GM12878 (cell line): ENCODE measurements around the gene AQP3. TPM values are rescaled to one million over a fixed set of nuclear protein-coding genes. Genes with fewer than 3 reads are reported as not detected.

Experiments used
- ATAC-seq: fragments of 200-7000 bp; cut with Tn5 transposase; 3 replicates; pipeline ENCODE4 v1.9.1; 2020; ENCODE audit warnings: mild to moderate bottlenecking, moderate library complexity
- BruUV-seq: library from RNA; stranded (reverse); fragments of 400-500 nt; replicated peaks from 2 replicates; lab custom pipeline; 2021; lab: Mats Ljungman, UMichigan
- CTCF ChIA-PET: fragments of 300-600 bp; sonication (Branson Sonifier 250); formaldehyde crosslinking; extraction: SDS; loops from one replicate; lab custom pipeline; 2021; ENCODE audit warnings: inconsistent platforms; lab: Yijun Ruan, JAX
- POLR2A ChIA-PET: fragments of 350-600 bp; formaldehyde crosslinking; extraction: SDS; loops from one replicate; lab custom pipeline; 2021; ENCODE audit warnings: inconsistent platforms; lab: Charles Lee
- RAD21 ChIA-PET: fragments of 300-600 bp; sonication (Branson Sonifier 250); formaldehyde crosslinking; loops from one replicate; lab custom pipeline; 2023; ENCODE audit warnings: antibody characterized with exemption; ENCODE audit not compliant: unreplicated experiment; lab: Charles Lee
- SMC1A ChIA-PET: fragments of 300-600 bp; sonication (Branson Sonifier 250); formaldehyde crosslinking; loops from one replicate; lab custom pipeline; 2023; ENCODE audit not compliant: unreplicated experiment, uncharacterized antibody; lab: Charles Lee
- DNase-seq: peaks from one replicate; pipeline ENCODE4 v3.0.0-alpha.2; 2011; ENCODE audit warnings: low read depth, low spot score
- FAIRE-seq: peaks from 3 replicates; lab custom pipeline; 2011; peaks lifted over from hg19 to GRCh38; lab: Jason Lieb, UNC
- H2AFZ ChIP-seq: 2 replicates; pipeline ENCODE4 v1.6.0; 2011; ENCODE audit warnings: low read depth, low read length, control low read depth; ENCODE audit not compliant: control insufficient read depth
- H3K27ac ChIP-seq: 2 replicates; pipeline ENCODE4 v1.5.1; 2011; ENCODE audit warnings: control low read depth; ENCODE audit not compliant: control insufficient read depth, insufficient read depth
- H3K27me3 ChIP-seq, 2 experiments: replicated peaks in 1 of 2; 2 replicates each; pipeline versions ENCODE4 v1.6.0 to v1.6.1; 2011; ENCODE audit warnings: low read length in 1 of 2; ENCODE audit not compliant: control insufficient read depth in 2 of 2, insufficient read depth in 2 of 2
- H3K36me3 ChIP-seq, 2 experiments: 2 replicates each; pipeline ENCODE4 v1.5.1; 2011; ENCODE audit warnings: low read length in 1 of 2; ENCODE audit not compliant: control insufficient read depth in 2 of 2, insufficient read depth in 2 of 2
- H3K4me1 ChIP-seq: 2 replicates; pipeline ENCODE4 v1.6.1; 2011; ENCODE audit warnings: mild to moderate bottlenecking, low read length, moderate library complexity, mixed read lengths; ENCODE audit not compliant: control insufficient read depth, insufficient read depth
- H3K4me2 ChIP-seq: 2 replicates; pipeline ENCODE4 v1.6.0; 2011; ENCODE audit warnings: control low read depth; ENCODE audit not compliant: control insufficient read depth, insufficient read depth
- H3K4me3 ChIP-seq: fragments of 200-600 bp; sonication (generic); 2 replicates; pipeline ENCODE4 v1.5.1; 2016
- H3K79me2 ChIP-seq: 2 replicates; pipeline ENCODE4 v1.6.0; 2011; ENCODE audit warnings: low read length; ENCODE audit not compliant: control insufficient read depth, insufficient read depth
- H3K9ac ChIP-seq: 2 replicates; pipeline ENCODE4 v1.8.0; 2011; ENCODE audit warnings: low read length, control low read depth, mixed read lengths; ENCODE audit not compliant: control insufficient read depth, insufficient read depth
- H3K9me3 ChIP-seq: replicated peaks from 3 replicates; pipeline ENCODE4 v1.5.1; 2011; ENCODE audit warnings: mild to moderate bottlenecking, low read length; ENCODE audit not compliant: control insufficient read depth, insufficient read depth
- H4K20me1 ChIP-seq: 2 replicates; pipeline ENCODE4 v1.6.0; 2011; ENCODE audit not compliant: control insufficient read depth, insufficient read depth
- BACH1 ChIP-seq: fragments of 450-650 bp; IDR thresholded peaks from 2 replicates; pipeline ENCODE4 v1.6.1; 2017; ENCODE audit warnings: mild to moderate bottlenecking, borderline replicate concordance
- BCL3 ChIP-seq: IDR thresholded peaks from 2 replicates; pipeline ENCODE4 v1.6.1; 2011; ENCODE audit warnings: borderline replicate concordance, low read depth, mild to moderate bottlenecking, moderate library complexity, low read length; ENCODE audit not compliant: insufficient read depth, poor library complexity, severe bottlenecking
- ELK1 ChIP-seq: IDR thresholded peaks from 2 replicates; pipeline ENCODE4 v1.6.1; 2012; ENCODE audit warnings: low read depth, low read length, improper control_type of control experiment
- HDAC2 ChIP-seq: fragments of 200-600 bp; sonication (generic); IDR thresholded peaks from 2 replicates; pipeline ENCODE4 v1.6.1; 2017
- HSF1 ChIP-seq: fragments of 150-350 bp; IDR thresholded peaks from 2 replicates; pipeline ENCODE4 v1.6.1; 2014; ENCODE audit warnings: mild to moderate bottlenecking, low read depth, low read length
- KDM1A ChIP-seq: fragments of 200-600 bp; sonication (generic); IDR thresholded peaks from 2 replicates; pipeline ENCODE4 v1.6.1; 2016; ENCODE audit warnings: borderline replicate concordance
- MEF2B ChIP-seq: fragments of 450-650 bp; IDR thresholded peaks from 2 replicates; pipeline ENCODE4 v1.6.1; 2018; ENCODE audit warnings: mild to moderate bottlenecking, moderate library complexity; ENCODE audit not compliant: partially characterized antibody, poor library complexity, severe bottlenecking
- MTA3 ChIP-seq: IDR thresholded peaks from 2 replicates; pipeline ENCODE4 v1.6.1; 2012; ENCODE audit warnings: low read length, inconsistent platforms, borderline replicate concordance
- MYB ChIP-seq: fragments of 150-350 bp; IDR thresholded peaks from 2 replicates; pipeline ENCODE4 v1.6.1; 2014; ENCODE audit warnings: mild to moderate bottlenecking, low read depth, low read length, borderline replicate concordance
- NKRF ChIP-seq: fragments of 450-650 bp; conservative IDR thresholded peaks from 2 replicates; pipeline ENCODE4 v1.6.1; 2017; ENCODE audit warnings: mild to moderate bottlenecking, moderate library complexity
- SREBF2 ChIP-seq: IDR thresholded peaks from 2 replicates; pipeline ENCODE4 v1.6.1; 2012; ENCODE audit warnings: mild to moderate bottlenecking, low read length
- STAT1 ChIP-seq: fragments of 450-650 bp; conservative IDR thresholded peaks from 2 replicates; pipeline ENCODE4 v1.6.1; 2014; ENCODE audit warnings: antibody characterized with exemption, mild to moderate bottlenecking
- STAT3 ChIP-seq: IDR thresholded peaks from 2 replicates; pipeline ENCODE4 v1.6.1; 2011; ENCODE audit warnings: low read depth, low read length, improper control_type of control experiment
- ZNF207 ChIP-seq: fragments of 450-650 bp; IDR thresholded peaks from 2 replicates; pipeline ENCODE4 v1.6.1; 2014; ENCODE audit warnings: antibody characterized with exemption, mild to moderate bottlenecking, borderline replicate concordance
- WGBS: methylation state at CpG from one replicate; pipeline ENCODE4 v1.1.6; 2016; ENCODE audit warnings: low lambda C conversion rate; ENCODE audit not compliant: insufficient replicate concordance, insufficient coverage; ENCODE audit errors: missing lambda C conversion rate; 5-methylcytosine and 5-hydroxymethylcytosine counted together
- in situ Hi-C: fragments of 300-500 bp; cut with MboI; formaldehyde crosslinking; loops from 9 replicates; pipeline ENCODE4 v1.14.3; 2018; ENCODE audit warnings: mixed read lengths
- intact Hi-C: fragments of 100-400 bp; cut with micrococcal nuclease; formaldehyde crosslinking; loops from one replicate; pipeline ENCODE4 v1.14.2; 2022; ENCODE audit not compliant: unreplicated experiment
- polyA plus RNA-seq, 11 experiments: library from polyadenylated mRNA; depleted of rRNA in 4 of 11; unstranded in 6 of 11; stranded (reverse) in 5 of 11; fragments of >200 nt; fragmentation: Nextera tagmentation in 4 of 11; fragmentation: Illumina TruSeq in 1 of 11; extraction: Ambion mirVana in 4 of 11; extraction: Trizol in 1 of 11; gene quantifications; 1 replicate in 1 of 11; 2 replicates in 10 of 11; pipeline versions ENCODE4 v1.2.1 to v1.2.3, GENCODE V29; 2011 to 2016; ENCODE audit warnings: inconsistent platforms in 2 of 11, missing spikeins in 2 of 11, low read depth in 1 of 11
- total RNA-seq, 4 experiments: library from RNA; depleted of rRNA in 3 of 4; stranded (reverse); fragments of >200 nt in 3 of 4; fragmentation: Illumina TruSeq in 1 of 4; extraction: Trizol in 1 of 4; gene quantifications; 2 replicates each; pipeline versions ENCODE4 v1.2.1 to v1.2.3, GENCODE V29; 2013 to 2021

Gene AQP3
- total and polyA plus RNA-seq, 10 of the 15 experiments (the other 5 are each of a cell fraction or from before 2014, with no cell fraction given) = 0.60 to 11.8 (median 4.5) TPM

GRCh38 chr9:33446240-33446945 is 1.0 kb downstream of the AQP3 start (continued):
- no peak for TF ChIP-seq ZNF207
- no peak for TF ChIP-seq SREBF2
- TF ChIP-seq STAT3 = 0 out of 2 replicates have a peak, but pooled peaks have one; percentile 62
- TF ChIP-seq STAT1 = no peak
- no peak for TF ChIP-seq MEF2B
- TF ChIP-seq MYB = no peak
- TF ChIP-seq, all 136 proteins: peak for 30

- Histone ChIP-seq H3K4me3 (no peak overlapping the region), H2AFZ (no peak overlapping the region), H3K27ac (no peak overlapping the region), H3K9me3 (no peaks in the 10 kb centered on the region), H3K4me2 (no peak overlapping the region; the same call in 1 of the 2 replicates), H3K36me3 (no peaks in the 10 kb centered on the region), H3K4me1 (peaks cover 31% of the 10 kb centered on the region), H3K27me3 (0 out of 4 replicates have a peak, but pooled peaks cover 0 to 1% of the 10 kb centered on the region in 2 experiments), H3K79me2 (no peaks in the 10 kb centered on the region), H3K9ac (no peak overlapping the region), H4K20me1 (no peaks in the 10 kb centered on the region)
- CTCF ChIA-PET = interaction anchor here (0.9 to 6.0 kb wide), 3 partner anchors 31 to 71 kb away, joined by 3 to 28 read pairs (median 7); partner anchors contain the start of gene AQP7
- SMC1A ChIA-PET = no interaction called here
- TF ChIP-seq HDAC2 (no peak), ELK1 (no peak), BACH1 (no peak), NKRF (no peak), MTA3 (no peak), KDM1A (no peak), HSF1 (no peak), BCL3 (no peak)
- no TSS peak for BruUV-seq
- in situ Hi-C loops = no loop called here
- ATAC-seq (no peak), DNase-seq (no peak), FAIRE-seq (no peak)
- intact Hi-C loops = no loop called here
- POLR2A ChIA-PET = no interaction called here
- RAD21 ChIA-PET = no interaction called here
- whole genome bisulfite sequencing = 82% methylated on average over 11 of the region's 11 CpGs
These were observed 1.8 kb downstream of the AQP3 start for GRCh38 chr9:33445389-33446239.
